Stimulated activated CD4-positive, alpha-beta T cell treated with anti-CD3 and anti-CD28 coated beads, Interleukin-4, amount 100 ng/mL, for 48 hours (primary cell): ENCODE data around the gene COL1A2.

ENCODE experiments used
- DNase-seq, 2 donors: peaks; one replicate each; pipeline ENCODE4 v3.0.0-alpha.2; 2020; ENCODE audit warnings: low read depth in 2 of 2

Gene COL1A2

DNA sequence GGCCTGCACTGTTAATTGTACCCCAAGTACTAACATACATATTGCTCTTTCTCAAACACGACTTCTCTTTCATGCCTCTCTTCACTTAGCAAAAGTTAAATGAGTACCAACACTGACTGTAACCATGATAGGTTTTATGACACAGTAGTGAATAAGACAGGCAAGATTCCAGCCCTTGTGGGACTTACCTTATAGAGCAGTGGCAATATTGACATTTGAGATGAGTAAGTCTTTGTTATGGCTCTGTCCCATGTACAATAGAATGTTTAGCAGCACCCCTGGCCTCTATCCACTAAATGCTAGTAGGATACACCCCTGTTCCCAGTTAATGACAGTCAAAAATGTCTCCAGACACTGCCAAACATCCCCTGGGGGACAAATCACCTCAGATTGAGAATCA, 11.9 kb upstream of the COL1A2 start:
- no peak for DNase-seq

- DNase-seq: no peak
Observed at GRCh38 chr7:94384315-94384714, 10.4 kb upstream of the COL1A2 start.

DNA sequence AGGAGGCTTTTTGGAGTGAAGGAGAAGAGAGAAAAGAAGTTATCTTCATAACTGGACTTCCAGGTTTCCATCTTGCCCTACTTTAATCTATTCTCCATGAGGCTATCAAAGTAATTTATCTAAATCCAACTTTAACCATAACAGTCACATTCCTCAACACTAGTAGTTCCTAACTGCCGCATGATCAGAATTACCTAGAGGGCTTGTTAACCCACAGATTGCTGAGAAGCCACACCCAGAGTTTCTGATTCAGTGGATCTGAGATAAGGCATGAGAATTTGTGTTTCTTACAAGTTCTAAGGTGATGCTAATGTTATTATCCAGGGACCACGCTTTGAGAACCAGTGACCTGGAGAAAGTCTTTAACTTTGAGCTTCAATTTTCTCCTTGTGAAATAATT, 8.3 kb upstream of the COL1A2 start:
- DNase-seq: no peak

DNA sequence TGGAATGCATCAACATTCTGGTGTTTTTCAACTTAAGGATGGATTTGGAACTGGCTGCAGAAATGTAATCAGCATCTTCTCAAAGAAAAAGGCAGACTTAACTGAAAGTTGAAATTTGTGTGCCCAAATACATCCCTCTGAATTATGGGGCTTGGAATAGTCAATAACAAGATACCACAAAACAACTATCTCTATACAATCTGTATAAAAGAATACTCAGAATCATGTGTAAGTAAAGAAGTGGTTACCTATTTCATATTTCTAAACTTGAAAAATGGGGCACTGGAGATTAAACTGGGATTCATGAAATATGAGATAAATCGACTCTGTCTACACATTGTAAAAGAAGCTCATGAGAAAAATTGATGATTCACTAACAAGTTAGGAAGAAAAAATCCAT, 6.2 kb upstream of the COL1A2 start:
- DNase-seq: no peak

DNA sequence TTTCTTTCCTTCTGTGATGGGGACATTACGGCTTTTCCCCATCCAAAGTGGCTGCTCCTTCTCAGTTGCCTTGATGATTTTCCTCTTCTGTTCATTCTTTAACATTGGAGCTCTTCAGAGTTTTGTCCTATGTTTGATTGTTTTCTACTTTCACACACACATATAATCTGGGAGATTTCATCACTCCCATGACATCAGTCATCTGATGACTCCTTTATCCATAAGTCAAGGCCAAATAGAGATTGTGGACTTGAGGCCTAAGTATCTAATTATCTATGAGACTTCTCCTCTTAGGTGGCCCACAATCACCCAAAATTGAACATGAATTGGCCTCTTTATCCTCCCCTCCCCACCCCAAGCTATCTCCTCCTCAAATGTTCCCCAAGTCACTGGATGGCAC, 5.3 kb upstream of the COL1A2 start:
- DNase-seq: no peak

DNA sequence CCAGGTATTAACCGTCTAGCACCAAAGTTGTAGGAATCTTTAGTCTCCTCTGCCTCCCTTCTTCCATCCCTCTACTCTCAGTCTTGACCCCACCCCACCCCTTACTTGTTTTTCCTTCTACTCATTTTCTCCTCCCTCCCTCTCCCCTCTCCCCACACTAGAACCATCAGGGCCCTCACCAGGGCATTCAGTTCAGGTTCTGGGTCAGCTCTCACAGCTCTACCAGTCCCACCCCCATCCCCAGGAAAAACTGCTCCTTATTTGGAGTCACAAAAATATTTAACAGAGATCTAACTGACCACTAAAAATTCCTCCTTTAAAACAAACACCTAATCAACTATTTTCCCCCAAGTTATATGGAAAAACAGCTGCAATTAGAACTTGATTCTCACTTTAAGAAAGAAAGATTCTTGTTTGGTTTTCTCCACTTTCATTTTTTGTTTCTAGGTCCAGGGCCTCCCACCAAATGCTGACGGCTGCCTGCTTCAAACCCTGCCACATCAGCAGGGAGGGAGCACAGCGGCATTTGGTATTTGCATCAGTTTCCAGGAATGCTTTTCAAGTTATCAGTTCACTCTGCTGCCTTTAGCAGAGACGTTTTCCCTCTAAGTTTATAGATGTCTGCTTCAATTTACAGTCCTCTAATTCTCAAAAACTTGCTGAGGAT, 2.8 kb upstream of the COL1A2 start:
- DNase-seq: no peak

GRCh38 chr7:94392393-94392786, 2.3 kb upstream of the COL1A2 start:
- DNase-seq: no peak

GRCh38 chr7:94393246-94394108, 1.2 kb upstream of the COL1A2 start:
- no peak for DNase-seq

DNA sequence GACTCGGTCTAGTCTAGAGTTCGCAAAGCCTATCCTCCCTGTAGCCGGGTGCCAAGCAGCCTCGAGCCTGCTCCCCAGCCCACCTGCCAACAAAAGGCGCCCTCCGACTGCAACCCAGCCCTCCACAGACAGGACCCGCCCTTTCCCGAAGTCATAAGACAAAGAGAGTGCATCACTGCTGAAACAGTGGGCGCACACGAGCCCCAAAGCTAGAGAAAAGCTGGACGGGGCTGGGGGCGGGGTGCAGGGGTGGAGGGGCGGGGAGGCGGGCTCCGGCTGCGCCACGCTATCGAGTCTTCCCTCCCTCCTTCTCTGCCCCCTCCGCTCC, 622 bp upstream of the COL1A2 start:
- no peak for DNase-seq

DNA sequence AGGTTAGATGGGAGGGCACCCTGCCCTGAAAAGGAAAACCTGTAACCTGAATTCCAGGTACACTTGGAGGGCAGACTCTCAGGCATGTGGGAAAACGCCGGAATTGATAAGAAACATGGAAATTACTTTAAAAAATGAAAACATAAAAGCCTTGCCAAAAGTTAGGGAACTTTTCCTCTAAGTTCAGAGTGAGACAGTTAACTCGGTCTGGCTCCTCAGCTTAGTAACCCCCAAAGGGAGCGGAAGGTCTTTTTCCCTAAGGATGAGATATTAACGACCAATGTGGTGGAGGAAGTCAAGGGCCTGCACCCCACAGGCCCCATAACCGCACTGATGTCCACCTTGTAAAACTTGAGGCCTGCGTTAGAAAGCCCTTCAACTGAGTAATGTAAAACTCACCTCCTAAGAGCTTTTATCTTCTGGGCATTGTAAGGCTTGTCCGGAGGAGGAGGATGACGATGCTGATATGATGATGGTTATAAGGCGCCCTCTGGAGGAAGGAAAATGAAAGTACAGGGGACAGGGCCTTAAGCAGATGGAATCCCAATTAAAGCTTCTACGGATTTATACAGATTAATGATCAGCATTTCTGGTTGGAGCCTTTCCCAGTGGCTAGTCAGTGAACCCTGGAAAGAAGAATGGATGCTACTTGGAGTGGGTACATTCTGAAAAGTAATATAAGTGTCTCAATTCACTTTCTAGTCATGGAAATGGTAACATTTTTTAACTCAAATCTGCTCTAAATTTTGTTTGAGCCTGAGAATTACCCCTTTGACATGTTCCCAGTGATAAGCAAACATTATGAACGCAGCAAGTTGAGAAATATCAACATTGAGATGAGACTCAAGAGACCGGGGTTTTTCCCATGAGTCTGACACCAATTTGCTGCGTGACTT, 694 bp downstream of the COL1A2 start:
- peak in 1 of 2 donors; percentile 10 for DNase-seq

DNA sequence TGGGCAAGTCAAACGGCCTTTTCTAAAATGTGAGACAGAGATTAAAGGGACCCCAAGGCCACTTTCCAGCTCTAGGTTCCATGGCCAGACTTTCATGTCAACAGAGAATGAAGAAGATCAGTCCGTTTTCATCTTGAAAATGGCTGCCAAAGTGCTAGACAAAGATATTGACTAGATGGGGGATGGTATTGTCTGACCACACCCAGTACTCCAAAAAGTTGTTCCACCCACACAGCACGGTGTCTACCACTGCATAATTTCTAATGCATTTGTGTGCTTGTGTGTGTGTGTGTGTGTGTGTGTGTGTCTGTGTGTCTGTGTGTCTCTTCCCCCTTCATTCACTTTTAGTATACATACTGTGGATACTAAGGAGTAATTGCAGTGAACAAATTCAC, 1.3 kb downstream of the COL1A2 start:
- no peak for DNase-seq

- no peak for DNase-seq
Observed at GRCh38 chr7:94396596-94396995, 1.9 kb downstream of the COL1A2 start.

GRCh38 chr7:94397722-94398121, 3.0 kb downstream of the COL1A2 start:
- no peak for DNase-seq

- no peak for DNase-seq
Observed at GRCh38 chr7:94398841-94399240, 4.1 kb downstream of the COL1A2 start.

DNA sequence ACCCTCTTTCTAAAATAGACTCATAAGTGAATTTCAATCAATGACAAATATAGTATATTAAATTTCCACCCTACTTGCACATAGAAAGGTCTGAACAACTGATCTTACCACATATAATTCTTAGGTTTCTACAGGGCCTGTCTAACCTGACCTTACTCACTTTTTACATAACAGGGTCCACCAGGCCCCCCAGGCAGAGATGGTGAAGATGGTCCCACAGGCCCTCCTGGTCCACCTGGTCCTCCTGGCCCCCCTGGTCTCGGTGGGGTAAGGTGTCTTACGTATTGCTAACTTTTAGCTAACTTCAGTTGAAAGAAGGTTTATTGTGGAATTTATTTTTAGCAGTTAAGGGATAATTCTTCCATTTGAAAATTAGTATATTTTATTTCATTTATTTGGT, 5.3 kb downstream of the COL1A2 start:
- no peak for DNase-seq

GRCh38 chr7:94400643-94401427, 6.1 kb downstream of the COL1A2 start:
- no peak for DNase-seq

- no peak for DNase-seq
Observed at GRCh38 chr7:94401428-94401814, 6.7 kb downstream of the COL1A2 start.

- no peak for DNase-seq
Observed at GRCh38 chr7:94403546-94403945, 8.9 kb downstream of the COL1A2 start.

- no peak for DNase-seq
Observed at GRCh38 chr7:94405506-94405905, 10.8 kb downstream of the COL1A2 start.

DNA sequence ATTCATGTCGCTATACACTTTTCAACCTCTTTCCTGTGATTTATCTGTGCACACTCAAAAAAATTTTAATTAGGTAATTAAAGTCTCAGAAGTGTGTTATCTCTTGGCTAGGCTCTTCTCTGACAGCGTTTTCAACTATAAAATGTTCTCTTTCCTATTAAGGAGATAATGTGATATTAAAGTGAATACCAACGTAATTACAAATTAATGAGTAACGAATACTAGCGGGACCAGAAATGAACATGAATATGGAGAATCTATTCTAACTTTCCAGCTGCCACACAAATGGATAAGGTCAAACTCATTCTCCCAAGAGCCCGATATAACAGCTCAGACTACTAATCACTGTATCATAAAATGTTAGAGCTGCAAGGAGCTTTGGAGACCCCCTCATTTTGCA, 12.0 kb downstream of the COL1A2 start:
- no peak for DNase-seq

DNA sequence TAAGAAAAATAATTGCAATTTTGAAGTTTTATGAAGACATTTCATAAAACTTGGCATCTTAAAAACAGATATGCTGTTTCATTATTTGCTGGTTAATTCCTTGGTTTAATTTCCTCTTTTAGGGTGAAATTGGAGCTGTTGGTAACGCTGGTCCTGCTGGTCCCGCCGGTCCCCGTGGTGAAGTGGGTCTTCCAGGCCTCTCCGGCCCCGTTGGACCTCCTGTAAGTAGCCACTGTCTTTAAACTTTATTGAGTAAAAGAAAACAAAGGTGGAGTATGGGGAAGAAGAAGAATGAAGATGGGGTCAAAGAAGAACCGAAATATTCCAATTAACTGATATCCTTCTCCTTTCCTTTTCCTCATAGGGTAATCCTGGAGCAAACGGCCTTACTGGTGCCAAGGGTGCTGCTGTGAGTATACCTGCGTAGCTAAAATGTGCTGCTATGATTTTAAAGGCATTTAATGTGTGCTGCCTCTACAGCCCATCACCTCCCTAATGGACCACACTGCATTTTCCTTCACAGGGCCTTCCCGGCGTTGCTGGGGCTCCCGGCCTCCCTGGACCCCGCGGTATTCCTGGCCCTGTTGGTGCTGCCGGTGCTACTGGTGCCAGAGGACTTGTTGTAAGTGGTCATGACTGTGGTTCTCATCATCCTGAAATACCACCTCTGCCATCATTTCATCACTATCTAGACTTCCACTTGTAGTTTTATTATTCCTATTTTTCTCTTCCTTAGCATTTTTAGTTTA, 14.7 kb downstream of the COL1A2 start:
- DNase-seq: no peak
